ENCODE results near the gene CHD9.

Gene CHD9

DNA sequence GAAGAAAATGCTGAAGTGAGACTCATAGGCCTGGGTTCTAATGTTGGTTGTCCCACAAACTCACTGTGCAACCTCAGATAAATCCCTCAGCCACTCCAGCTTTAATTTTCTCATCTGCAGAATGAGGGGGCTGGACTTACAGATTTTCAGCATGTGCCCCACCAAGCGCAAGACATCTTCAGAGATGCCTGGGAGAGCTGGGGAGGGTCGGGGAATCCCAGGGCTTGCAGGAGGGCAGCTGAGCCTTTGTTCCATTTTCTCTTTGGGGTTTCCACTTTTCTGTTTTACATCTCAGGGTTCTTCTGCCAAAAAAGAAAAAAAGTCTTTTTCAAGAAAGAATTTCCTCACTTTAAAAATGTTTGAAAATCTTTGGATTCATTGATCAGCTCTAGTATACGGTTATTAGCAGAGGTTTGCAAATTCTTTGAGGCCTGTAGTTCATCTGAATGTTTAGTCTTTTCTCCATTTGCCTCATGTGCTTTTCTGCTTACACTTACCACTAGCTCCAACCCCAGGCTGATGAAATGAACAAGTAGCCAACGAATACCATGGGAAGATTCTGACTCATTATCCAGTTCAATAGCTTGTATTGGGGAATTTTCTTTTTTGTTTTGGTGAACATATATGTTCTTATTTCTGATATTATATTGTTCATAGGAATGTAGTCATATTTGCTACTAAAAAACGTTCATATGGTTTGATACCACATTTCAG lies 56.4 kb downstream of the CHD9 start:
- Histone ChIP-seq H3K4me2 (ENCODE audit: low read depth, low read length, poor library complexity, severe bottlenecking) (no peak overlapping the region), H3K36me3 (ENCODE audit: low read length) (no peaks in the 10 kb centered on the region), H3F3A (ENCODE audit: insufficient read depth) (0 out of 2 replicates have a peak, but pooled peaks cover 4% of the 10 kb centered on the region), H3K9ac (ENCODE audit: low read length) (no peak overlapping the region), H3K9me2 (replicated peaks; ENCODE audit: insufficient read depth, low read length) (no peaks in the 10 kb centered on the region), H3K27me3 (ENCODE audit: low read length) (no peaks in the 10 kb centered on the region), H2AFZ (ENCODE audit: low read depth, low read length, severe bottlenecking) (no peak overlapping the region), H3K4me3 (ENCODE audit: insufficient read depth, low read length, poor library complexity, severe bottlenecking) (no peak overlapping the region), H3K79me2 (ENCODE audit: insufficient read depth, low read length) (peaks cover 14% of the 10 kb centered on the region; the same call in 1 of the 2 replicates), H3K27ac (ENCODE audit: low read depth, low read length) (no peak overlapping the region), H4K20me1 (ENCODE audit: low read depth, low read length) (no peaks in the 10 kb centered on the region), H3K9me3 (ENCODE audit: insufficient read depth, low read length) (no peaks in the 10 kb centered on the region)
- TF ChIP-seq EZH2phosphoT487 (conservative IDR thresholded peaks at IDR 0.05; ENCODE audit: low read length) (no peak), CTCF (IDR thresholded peaks at IDR 0.05; ENCODE audit: insufficient read depth, low read length, poor library complexity, severe bottlenecking) (no peak)

DNA sequence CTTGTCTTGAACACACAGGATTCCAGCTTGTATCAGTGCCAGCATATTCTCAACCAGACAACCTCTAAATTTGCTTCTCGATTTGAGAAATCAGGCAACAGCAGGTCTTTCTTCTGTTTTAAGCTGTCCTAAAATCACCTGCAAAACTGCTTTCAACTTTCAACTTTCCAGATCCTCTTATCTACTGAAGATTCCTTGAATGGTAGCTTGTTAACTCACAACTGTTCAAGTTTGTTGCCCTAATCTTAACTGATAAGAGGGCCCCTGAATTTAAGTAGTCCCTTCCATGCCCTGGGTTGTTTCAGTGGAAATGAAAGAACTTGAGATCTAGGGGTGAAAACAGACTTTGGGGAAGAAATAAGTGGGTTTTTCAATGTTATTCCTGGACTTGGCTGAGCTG lies 57.2 kb downstream of the CHD9 start:
- no peak overlapping the region for H3K27ac ChIP-seq (ENCODE audit: low read depth, low read length)
- no peaks in the 10 kb centered on the region for H4K20me1 ChIP-seq (ENCODE audit: low read depth, low read length)

GRCh38 chr16:53115047-53115446 lies 60.3 kb downstream of the CHD9 start:
- Histone ChIP-seq H3F3A (ENCODE audit: insufficient read depth) (0 out of 2 replicates have a peak, but pooled peaks cover 4% of the 10 kb centered on the region), H2AFZ (ENCODE audit: low read depth, low read length, severe bottlenecking) (no peak overlapping the region), H3K9ac (ENCODE audit: low read length) (no peak overlapping the region), H3K4me3 (ENCODE audit: insufficient read depth, low read length, poor library complexity, severe bottlenecking) (no peak overlapping the region), H3K36me3 (ENCODE audit: low read length) (no peaks in the 10 kb centered on the region), H3K4me2 (ENCODE audit: low read depth, low read length, poor library complexity, severe bottlenecking) (no peak overlapping the region), H3K9me2 (replicated peaks; ENCODE audit: insufficient read depth, low read length) (no peaks in the 10 kb centered on the region), H4K20me1 (ENCODE audit: low read depth, low read length) (no peaks in the 10 kb centered on the region), H3K79me2 (ENCODE audit: insufficient read depth, low read length) (peaks cover 9% of the 10 kb centered on the region; the same call in 1 of the 2 replicates), H3K9me3 (ENCODE audit: insufficient read depth, low read length) (no peaks in the 10 kb centered on the region), H3K27ac (ENCODE audit: low read depth, low read length) (no peak overlapping the region), H3K27me3 (ENCODE audit: low read length) (no peaks in the 10 kb centered on the region)
- no peak for TF ChIP-seq CTCF (IDR thresholded peaks at IDR 0.05; ENCODE audit: insufficient read depth, low read length, poor library complexity, severe bottlenecking)
- no peak for TF ChIP-seq EZH2phosphoT487 (conservative IDR thresholded peaks at IDR 0.05; ENCODE audit: low read length)

More for the DNA sequence above, 57.2 kb downstream of the CHD9 start:
- Histone ChIP-seq H3K79me2 (ENCODE audit: insufficient read depth, low read length) (peaks cover 9% of the 10 kb centered on the region; the same call in 1 of the 2 replicates), H3K4me3 (ENCODE audit: insufficient read depth, low read length, poor library complexity, severe bottlenecking) (no peak overlapping the region), H3K9me3 (ENCODE audit: insufficient read depth, low read length) (no peaks in the 10 kb centered on the region), H2AFZ (ENCODE audit: low read depth, low read length, severe bottlenecking) (no peak overlapping the region), H3K36me3 (ENCODE audit: low read length) (no peaks in the 10 kb centered on the region), H3F3A (ENCODE audit: insufficient read depth) (0 out of 2 replicates have a peak, but pooled peaks cover 4% of the 10 kb centered on the region), H3K4me2 (ENCODE audit: low read depth, low read length, poor library complexity, severe bottlenecking) (no peak overlapping the region), H3K27me3 (ENCODE audit: low read length) (no peaks in the 10 kb centered on the region), H3K9me2 (replicated peaks; ENCODE audit: insufficient read depth, low read length) (no peaks in the 10 kb centered on the region), H3K9ac (ENCODE audit: low read length) (no peak overlapping the region)
- no peak for TF ChIP-seq EZH2phosphoT487 (conservative IDR thresholded peaks at IDR 0.05; ENCODE audit: low read length)
- TF ChIP-seq CTCF (IDR thresholded peaks at IDR 0.05; ENCODE audit: insufficient read depth, low read length, poor library complexity, severe bottlenecking), result no peak
